PC-9 (cell line): ENCODE data around the gene ELP5. TPM values are rescaled to one million over a fixed set of nuclear protein-coding genes. Genes with fewer than 3 reads are reported as not detected.

Source experiments
- Bru-seq: library from RNA; stranded (reverse); fragments of 400-500 nt; gene quantifications from one replicate; lab custom pipeline; 2021; lab: Mats Ljungman, UMichigan
- BruChase-seq, 2 experiments: library from RNA; stranded (reverse); fragments of 400-500 nt; gene quantifications; one replicate each; lab custom pipeline; 2021; lab: Mats Ljungman, UMichigan
- BruUV-seq: library from RNA; stranded (reverse); fragments of 400-500 nt; replicated peaks from 2 replicates; lab custom pipeline; 2021; lab: Mats Ljungman, UMichigan
- CTCF ChIA-PET: fragments of 300-600 bp; sonication (Branson Sonifier 250); formaldehyde crosslinking; loops from one replicate; lab custom pipeline; 2022; ENCODE audit warnings: antibody characterized with exemption; lab: Charles Lee
- POLR2A ChIA-PET: fragments of 300-600 bp; sonication (Branson Sonifier 250); formaldehyde crosslinking; loops from one replicate; lab custom pipeline; 2022; ENCODE audit warnings: antibody characterized with exemption; ENCODE audit not compliant: unreplicated experiment; lab: Charles Lee
- DNase-seq, 2 experiments: peaks; one replicate each; pipeline versions ENCODE4 v3.0.0 to v3.0.0-alpha.2; 2015 to 2022; ENCODE audit warnings: mixed read lengths in 1 of 2
- H2AFZ ChIP-seq: fragments of 200-600 bp; sonication (generic); 2 replicates; pipeline ENCODE4 v1.8.1; 2017; ENCODE audit warnings: antibody characterized with exemption
- H3F3A ChIP-seq: fragments of 200-600 bp; sonication (generic); 2 replicates; pipeline ENCODE4 v1.8.1; 2017; ENCODE audit warnings: antibody characterized with exemption, mild to moderate bottlenecking, low read depth; ENCODE audit not compliant: insufficient read depth
- H3K27ac ChIP-seq: fragments of 200-600 bp; sonication (generic); 2 replicates; pipeline ENCODE4 v1.6.1; 2016; ENCODE audit warnings: mixed run types
- H3K27me3 ChIP-seq: fragments of 200-600 bp; sonication (generic); 2 replicates; pipeline ENCODE4 v1.6.1; 2016; ENCODE audit warnings: low read depth, mixed run types; ENCODE audit not compliant: insufficient read depth
- H3K36me3 ChIP-seq: fragments of 200-600 bp; sonication (generic); 2 replicates; pipeline ENCODE4 v1.6.1; 2016; ENCODE audit warnings: low read depth, mixed run types
- H3K4me1 ChIP-seq: fragments of 200-600 bp; sonication (generic); replicated peaks from 2 replicates; pipeline ENCODE4 v1.6.1; 2016; ENCODE audit warnings: mixed run types; ENCODE audit not compliant: insufficient read depth
- H3K4me2 ChIP-seq: fragments of 200-600 bp; sonication (generic); 2 replicates; pipeline ENCODE4 v1.6.1; 2017; ENCODE audit warnings: mixed run types
- H3K4me3 ChIP-seq: fragments of 200-600 bp; sonication (generic); 2 replicates; pipeline ENCODE4 v1.6.1; 2016; ENCODE audit warnings: mixed run types
- H3K79me2 ChIP-seq: fragments of 200-600 bp; sonication (generic); 2 replicates; pipeline ENCODE4 v1.6.1; 2017; ENCODE audit warnings: low read depth, mixed run types
- H3K9me2 ChIP-seq: fragments of 200-600 bp; sonication (generic); 2 replicates; pipeline ENCODE4 v1.8.1; 2017; ENCODE audit warnings: mild to moderate bottlenecking; ENCODE audit not compliant: insufficient read depth
- H3K9me3 ChIP-seq: fragments of 200-600 bp; sonication (generic); 2 replicates; pipeline ENCODE4 v1.8.1; 2016; ENCODE audit warnings: low read depth; ENCODE audit not compliant: insufficient read depth
- H4K20me1 ChIP-seq: fragments of 200-600 bp; sonication (generic); 2 replicates; pipeline ENCODE4 v1.8.1; 2017; ENCODE audit not compliant: insufficient read depth
- CTCF ChIP-seq: fragments of 200-600 bp; sonication (generic); conservative IDR thresholded peaks from 2 replicates; pipeline ENCODE4 v1.6.1; 2017; ENCODE audit warnings: mixed run types, antibody characterized with exemption, mild to moderate bottlenecking, moderate library complexity
- EZH2 ChIP-seq: fragments of 200-600 bp; sonication (generic); IDR thresholded peaks from 2 replicates; pipeline ENCODE4 v1.8.0; 2017; ENCODE audit warnings: antibody characterized with exemption, low read depth
- intact Hi-C: fragments of 100-400 bp; cut with micrococcal nuclease; formaldehyde crosslinking; loops from one replicate; pipeline ENCODE4 v1.10.0; 2022; ENCODE audit not compliant: unreplicated experiment
- long read RNA-seq: library from polyadenylated mRNA; stranded (forward); transcript quantifications from one replicate; pipeline ENCODE4 v2.0.0, GENCODE V29; 2022
- total RNA-seq: library from RNA; stranded (reverse); gene quantifications from 2 replicates; pipeline ENCODE4 v1.2.3, GENCODE V29; 2021

The ELP5 gene
- total RNA-seq (31.8 and 45.1 TPM in 2 replicates), Bru-seq, nascent RNA (percentile 77 among the genes with signal in this experiment), BruChase-seq, experiment 1, labeled RNA remaining after a 2-hour chase (percentile 69 among the genes with signal in this experiment), BruChase-seq, experiment 2, labeled RNA remaining after a 6-hour chase (percentile 86 among the genes with signal in this experiment)
- long read RNA-seq, transcript ELP5-204 (8 exons, 1,423 nt), result major isoform, 56 of 84 reads
- long read RNA-seq, transcript ELP5-214 (6 exons, 2,209 nt), result minor isoform, 9 of 84 reads
- long read RNA-seq, partial matches to known transcripts, result 6 of 84 reads
- long read RNA-seq, other reads (novel, unspliced or antisense), result 8 of 84 reads

GRCh38 chr17:7252176-7253043 is at the start of gene ELP5:
Gene ELP5 (plus strand): TSS chr17:7252215. CDS start chr17:7252551, 336 bp downstream.
- intact Hi-C loops, result loop anchor here (1.0 to 2.0 kb wide), 2 partner anchors 10 to 14 kb away; partner anchors contain the start of genes CLDN7 and PHF23
- no peaks in the 10 kb centered on the region for H3K9me3 ChIP-seq
- H2AFZ ChIP-seq, result peak within 1 kb of the TSS; percentile 75
- no peak for TF ChIP-seq EZH2
- peak; percentile 31; the same call in 1 of the 2 replicates for TF ChIP-seq CTCF
- BruUV-seq, result TSS peak; percentile 53
- ChIA-PET CTCF (no interaction called here), POLR2A (no interaction called here)
- H3F3A ChIP-seq, result peaks cover 47% of the 10 kb centered on the region
- peaks cover 13% of the 10 kb centered on the region for H3K36me3 ChIP-seq
- DNase-seq, result peak; percentile 89 to 95
- peak within 1 kb of the TSS; percentile 89 for H3K27ac ChIP-seq
- peaks cover 28% of the 10 kb centered on the region for H3K4me1 ChIP-seq
- H3K79me2 ChIP-seq, result peaks cover 73% of the 10 kb centered on the region
- H4K20me1 ChIP-seq, result peaks cover 5% of the 10 kb centered on the region; the same call in 1 of the 2 replicates
- H3K4me3 ChIP-seq, result peak within 1 kb of the TSS; percentile 72
- no peaks in the 10 kb centered on the region for H3K9me2 ChIP-seq
- H3K27me3 ChIP-seq, result no peaks in the 10 kb centered on the region
- peak within 1 kb of the TSS; percentile 90 for H3K4me2 ChIP-seq

- no peak for TF ChIP-seq EZH2
- TF ChIP-seq CTCF, result no peak
- Histone ChIP-seq H3K9me3 (no peaks in the 10 kb centered on the region), H3K4me3 (no peak overlapping the region), H4K20me1 (no peaks in the 10 kb centered on the region), H3K27ac (no peak overlapping the region), H3F3A (0 out of 2 replicates have a peak, but pooled peaks cover 4% of the 10 kb centered on the region), H2AFZ (no peak overlapping the region), H3K36me3 (no peaks in the 10 kb centered on the region), H3K4me2 (no peak overlapping the region), H3K27me3 (no peaks in the 10 kb centered on the region), H3K4me1 (no peaks in the 10 kb centered on the region), H3K79me2 (no peaks in the 10 kb centered on the region), H3K9me2 (no peaks in the 10 kb centered on the region)
- intact Hi-C loops, result no loop called here
- ChIA-PET CTCF (interaction anchor here (0.6 kb wide), 1 partner anchor 1432 kb away, joined by 4 read pairs; no protein-coding TSS in a partner anchor), POLR2A (no interaction called here)
- BruUV-seq, result no TSS peak
- DNase-seq, result no peak
These were observed 48.6 kb upstream of the ELP5 start for GRCh38 chr17:7203391-7203790.

- no peak for DNase-seq
- no peak overlapping the region for H2AFZ ChIP-seq
- no peak overlapping the region for H3K4me2 ChIP-seq
- no peaks in the 10 kb centered on the region for H4K20me1 ChIP-seq
- H3F3A ChIP-seq, result 0 out of 2 replicates have a peak, but pooled peaks cover 4% of the 10 kb centered on the region
- no peaks in the 10 kb centered on the region for H3K27me3 ChIP-seq
- H3K79me2 ChIP-seq, result no peaks in the 10 kb centered on the region
- H3K9me3 ChIP-seq, result no peaks in the 10 kb centered on the region
- H3K9me2 ChIP-seq, result no peaks in the 10 kb centered on the region
- H3K27ac ChIP-seq, result no peak overlapping the region
- no TSS peak for BruUV-seq
- TF ChIP-seq CTCF (no peak), EZH2 (no peak)
- no peaks in the 10 kb centered on the region for H3K36me3 ChIP-seq
- no peaks in the 10 kb centered on the region for H3K4me1 ChIP-seq
- POLR2A ChIA-PET, result no interaction called here
- CTCF ChIA-PET, result no interaction called here
- no peak overlapping the region for H3K4me3 ChIP-seq
- intact Hi-C loops, result no loop called here
These were observed 47.7 kb upstream of the ELP5 start for GRCh38 chr17:7204336-7204735.
